UCSD-AML1 (cell line): Measurements from ENCODE around the gene OTX1.
A peak's percentile ranks its signal among the peaks of the same experiment; 100 is the strongest.
"Not testable (repeated sequence)": the region's sequence is repeated elsewhere in the genome, so short reads cannot be mapped to it uniquely, and the experiment has no call there.

Experiments
- DNase-seq: peaks from one replicate; lab custom pipeline; 2025; ENCODE audit not compliant: unreplicated experiment; lab: John Stamatoyannopoulos, UW

Gene OTX1

DNA sequence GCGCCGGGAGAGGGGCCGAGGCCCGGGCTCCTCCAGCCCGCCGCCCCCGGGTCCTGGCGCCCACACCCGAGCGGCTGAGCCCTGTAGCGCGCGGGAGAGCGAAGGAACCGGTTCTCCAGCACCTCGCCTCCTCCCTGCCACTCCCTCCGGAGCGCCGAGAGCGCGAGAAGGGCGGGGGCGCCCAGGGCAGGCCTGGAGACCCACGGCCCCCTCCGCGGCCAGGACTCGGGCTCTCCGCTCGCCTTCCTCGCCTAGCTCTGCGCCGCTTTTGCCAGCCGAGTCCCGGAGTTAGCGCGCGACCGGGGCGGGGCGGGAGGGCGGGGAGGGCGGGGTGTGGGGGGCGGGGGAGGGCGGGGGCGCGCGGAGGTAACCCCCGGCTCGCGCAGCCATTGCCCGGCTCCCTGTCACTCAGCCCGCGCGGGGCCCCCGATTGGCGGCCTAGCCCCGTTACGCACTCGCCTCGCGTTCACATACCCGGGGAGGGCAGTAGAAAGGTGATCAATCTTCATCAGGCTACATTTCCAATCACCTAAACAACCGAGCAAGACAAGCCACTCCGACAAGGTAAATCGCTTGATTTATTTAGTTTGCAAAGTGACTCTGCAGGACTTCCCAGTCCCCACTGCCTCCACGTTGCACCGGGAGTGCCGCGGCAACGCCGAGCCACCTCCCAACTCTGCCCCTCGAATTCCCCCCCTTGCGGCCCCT, at the start of gene OTX1:
OTX1 (plus strand) TSS at position 497 of the 708 bp plus-strand sequence. CDS start 2,161 bp downstream, outside the sequence.
- DNase-seq = peak; percentile 74

- DNase-seq = no peak
These were observed 49.1 kb upstream of the OTX1 start for GRCh38 chr2:63001576-63001975.

DNA sequence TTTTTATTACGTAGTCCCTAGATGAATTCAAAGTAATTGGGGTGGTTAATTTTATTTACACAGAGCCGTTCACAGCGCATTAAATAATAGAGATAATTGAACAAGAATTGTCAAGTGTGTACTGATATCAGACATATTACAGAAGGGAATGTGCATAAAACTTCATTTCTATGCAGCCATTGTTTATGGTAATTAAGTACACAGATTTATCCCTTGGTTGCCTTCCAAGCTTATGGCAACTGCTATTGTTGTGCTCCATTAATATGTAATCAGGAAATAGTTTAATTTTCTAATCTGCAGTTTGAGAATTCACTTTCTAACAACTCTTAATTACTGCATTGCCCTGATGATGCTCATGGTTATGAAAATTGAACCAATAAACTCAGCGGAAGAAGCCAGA, 47.3 kb upstream of the OTX1 start:
- DNase-seq = no peak

GRCh38 chr2:63007813-63008458, 42.7 kb upstream of the OTX1 start:
- DNase-seq = no peak

DNA sequence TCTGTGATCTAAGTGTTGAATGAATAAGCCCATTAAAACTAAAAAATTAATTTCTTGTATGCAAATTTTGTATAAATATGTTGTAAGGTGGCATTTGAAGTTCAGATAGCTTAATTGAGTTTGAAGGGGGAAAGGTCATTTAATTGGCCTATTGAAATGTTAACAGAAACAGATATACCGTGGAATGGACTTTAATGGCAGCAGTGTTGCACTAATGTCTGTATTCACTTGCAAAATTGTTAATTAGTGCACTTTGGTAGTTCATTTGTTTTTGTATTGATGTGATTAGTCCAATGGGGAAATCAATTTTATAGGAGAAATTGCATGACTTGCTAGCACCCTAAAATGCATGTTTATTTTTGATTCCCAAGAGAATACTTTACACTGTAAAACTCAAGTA, 41.8 kb upstream of the OTX1 start:
- DNase-seq = no peak

DNA sequence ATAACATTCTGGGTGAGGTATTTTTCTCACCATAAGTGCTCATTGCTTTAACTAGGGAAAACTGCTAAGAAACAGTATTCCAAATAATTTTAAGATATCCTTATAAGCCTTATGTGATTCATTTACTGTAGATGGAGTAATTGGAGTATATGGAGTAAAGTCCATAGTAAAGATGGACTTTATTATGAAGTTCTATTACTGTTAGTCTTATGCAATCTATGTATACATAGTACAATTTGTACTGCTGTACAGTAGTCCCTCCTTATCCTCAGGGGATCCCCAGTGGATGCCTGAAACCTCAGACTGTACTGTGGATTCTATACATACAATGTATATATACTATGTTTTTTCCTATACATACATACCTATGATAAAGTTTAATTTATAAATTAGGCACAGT, 41.1 kb upstream of the OTX1 start:
- no peak for DNase-seq

GRCh38 chr2:63012541-63012940, 38.1 kb upstream of the OTX1 start:
- DNase-seq = no peak

DNA sequence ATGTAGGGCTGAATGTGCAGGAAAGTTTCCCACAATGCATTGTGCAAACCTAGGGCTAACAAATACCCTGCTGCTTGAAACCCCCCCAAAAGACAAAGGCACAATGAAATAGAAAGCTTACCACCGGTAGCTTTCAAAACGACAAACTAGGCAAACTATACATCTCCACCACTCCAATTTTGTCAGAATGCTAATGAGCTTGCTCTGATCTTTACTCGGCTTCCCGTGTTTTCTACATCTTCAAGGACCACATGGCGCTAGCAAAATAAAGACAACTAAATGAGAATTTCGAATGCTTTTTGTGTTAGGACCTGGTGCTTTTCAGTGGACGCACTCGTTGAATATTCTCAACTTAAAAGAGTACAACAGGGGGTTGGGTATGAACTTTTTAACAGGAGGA, 37.2 kb upstream of the OTX1 start:
- no peak for DNase-seq

DNA sequence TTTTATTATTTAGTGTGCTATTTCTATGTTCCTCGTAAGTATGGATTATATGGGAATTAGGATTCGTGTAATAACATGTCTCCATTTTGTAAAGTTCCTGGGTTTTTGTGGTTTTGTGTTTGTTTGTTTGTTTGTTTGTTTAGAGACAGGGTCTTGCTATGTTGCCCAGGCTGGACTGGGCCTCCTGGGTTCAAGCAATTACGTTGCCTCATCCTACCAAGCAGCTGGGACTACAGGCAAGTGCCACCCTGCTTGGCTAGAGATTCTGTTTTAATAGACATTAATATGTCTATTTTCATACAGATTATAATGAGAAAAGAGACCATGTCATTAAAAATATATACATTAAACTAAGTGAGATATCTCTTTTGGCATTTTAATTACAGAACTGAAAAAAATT, 35.2 kb upstream of the OTX1 start:
- no peak for DNase-seq

GRCh38 chr2:63018439-63018838, 32.2 kb upstream of the OTX1 start:
- DNase-seq = no peak

DNA sequence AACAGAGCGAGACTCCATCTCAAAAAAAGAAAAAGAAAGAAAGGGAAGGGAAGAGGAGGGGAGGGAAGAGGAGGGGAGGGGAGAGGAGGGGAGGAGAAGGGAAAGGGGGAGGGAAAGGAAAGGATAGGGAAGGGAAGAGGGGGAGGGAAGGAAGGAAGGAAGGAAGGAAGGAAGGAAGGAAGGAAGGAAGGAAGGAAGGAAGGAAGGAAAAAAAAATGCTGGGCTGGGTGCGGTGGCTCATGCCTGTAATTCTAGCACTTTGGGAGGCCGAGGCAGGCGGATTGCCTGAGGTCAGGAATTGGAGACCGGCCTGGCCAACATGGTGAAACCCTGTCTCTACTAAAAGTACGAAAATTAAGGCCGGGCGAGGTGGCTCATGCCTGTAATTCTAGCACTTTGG, 30.9 kb upstream of the OTX1 start:
- not testable (repeated sequence) for DNase-seq

DNA sequence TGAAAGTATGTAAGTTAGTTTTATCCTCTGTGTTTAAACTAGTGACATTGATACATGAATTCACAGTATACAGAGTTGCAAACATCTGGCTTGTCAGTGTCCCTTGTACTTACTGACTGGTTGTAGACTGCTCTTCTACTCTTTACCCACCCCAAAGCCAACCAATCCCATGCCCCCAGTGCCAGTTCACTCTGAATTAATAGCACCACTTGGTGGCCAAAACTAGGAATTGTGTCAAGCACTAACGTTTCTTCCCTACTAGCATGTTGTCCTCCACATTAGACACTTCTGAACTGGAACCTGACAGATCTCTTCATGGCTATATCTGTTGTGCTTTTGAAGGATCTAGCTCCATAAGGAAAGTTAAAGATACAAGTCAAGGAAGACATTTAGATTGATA, 27.2 kb upstream of the OTX1 start:
- DNase-seq = peak; percentile 13

GRCh38 chr2:63027220-63027619, 23.4 kb upstream of the OTX1 start:
- DNase-seq = no peak

GRCh38 chr2:63029058-63029457, 21.6 kb upstream of the OTX1 start:
- no peak for DNase-seq

GRCh38 chr2:63034526-63034925, 16.1 kb upstream of the OTX1 start:
- DNase-seq = no peak

- no peak for DNase-seq
These were observed 15.5 kb upstream of the OTX1 start for GRCh38 chr2:63035169-63035568.

DNA sequence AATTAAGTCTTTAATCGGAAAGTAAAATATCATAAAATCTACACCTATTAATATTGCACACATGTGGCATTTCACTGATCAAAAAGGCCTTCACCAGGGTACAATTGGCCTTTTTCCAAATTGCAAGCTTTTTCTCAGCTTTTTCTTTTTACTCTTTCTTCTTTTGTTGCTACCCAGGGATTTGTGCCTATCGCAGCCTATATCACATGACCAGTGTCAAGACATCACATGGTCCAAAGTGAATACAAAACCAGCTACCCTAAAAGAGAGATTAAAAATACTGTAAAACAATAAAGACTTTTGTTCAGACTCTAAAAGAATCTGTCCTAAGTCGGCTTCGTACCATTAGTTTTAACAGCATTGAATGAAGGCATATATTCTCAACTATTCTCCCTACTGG, 15.0 kb upstream of the OTX1 start:
- DNase-seq = no peak

- DNase-seq = no peak
These were observed 12.6 kb upstream of the OTX1 start for GRCh38 chr2:63038034-63038433.

DNA sequence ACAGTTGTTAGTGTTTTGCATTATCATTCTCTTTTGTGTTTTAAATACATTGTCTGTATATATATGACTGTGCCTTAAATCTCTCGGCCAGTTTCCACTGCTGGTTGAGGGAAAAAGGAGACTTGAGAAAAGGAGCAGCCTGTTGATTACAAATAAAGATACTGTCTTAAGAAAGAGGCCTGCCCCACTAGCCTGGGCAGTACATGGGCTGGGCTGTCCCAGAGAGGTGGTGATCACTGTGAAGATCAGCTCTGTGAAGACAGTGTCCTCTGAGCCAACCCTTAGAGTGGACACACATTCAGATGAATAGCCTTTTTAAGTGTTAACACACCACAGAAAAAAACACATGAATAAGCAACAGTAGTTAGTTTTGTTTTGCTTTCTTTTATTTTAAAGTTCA, 10.0 kb upstream of the OTX1 start:
- no peak for DNase-seq

DNA sequence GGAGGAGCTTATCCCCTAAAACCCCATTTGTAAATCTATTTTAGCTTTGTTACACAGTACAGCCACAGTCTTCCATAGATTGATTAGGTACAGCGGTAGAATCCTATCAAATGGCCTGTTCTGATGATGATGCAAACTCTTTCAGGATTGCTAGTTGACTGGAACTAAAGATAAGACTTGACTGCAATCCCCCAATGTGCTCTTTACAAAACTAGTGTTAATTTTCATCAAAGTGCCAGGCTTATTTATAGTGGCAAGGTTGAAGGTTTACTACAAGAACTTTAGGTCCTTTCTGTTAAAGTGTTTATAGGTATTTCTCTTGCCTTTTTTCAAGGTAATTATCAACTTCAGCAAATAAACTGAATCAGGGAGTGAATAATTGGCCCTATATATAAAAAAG, 9.0 kb upstream of the OTX1 start:
- no peak for DNase-seq

DNA sequence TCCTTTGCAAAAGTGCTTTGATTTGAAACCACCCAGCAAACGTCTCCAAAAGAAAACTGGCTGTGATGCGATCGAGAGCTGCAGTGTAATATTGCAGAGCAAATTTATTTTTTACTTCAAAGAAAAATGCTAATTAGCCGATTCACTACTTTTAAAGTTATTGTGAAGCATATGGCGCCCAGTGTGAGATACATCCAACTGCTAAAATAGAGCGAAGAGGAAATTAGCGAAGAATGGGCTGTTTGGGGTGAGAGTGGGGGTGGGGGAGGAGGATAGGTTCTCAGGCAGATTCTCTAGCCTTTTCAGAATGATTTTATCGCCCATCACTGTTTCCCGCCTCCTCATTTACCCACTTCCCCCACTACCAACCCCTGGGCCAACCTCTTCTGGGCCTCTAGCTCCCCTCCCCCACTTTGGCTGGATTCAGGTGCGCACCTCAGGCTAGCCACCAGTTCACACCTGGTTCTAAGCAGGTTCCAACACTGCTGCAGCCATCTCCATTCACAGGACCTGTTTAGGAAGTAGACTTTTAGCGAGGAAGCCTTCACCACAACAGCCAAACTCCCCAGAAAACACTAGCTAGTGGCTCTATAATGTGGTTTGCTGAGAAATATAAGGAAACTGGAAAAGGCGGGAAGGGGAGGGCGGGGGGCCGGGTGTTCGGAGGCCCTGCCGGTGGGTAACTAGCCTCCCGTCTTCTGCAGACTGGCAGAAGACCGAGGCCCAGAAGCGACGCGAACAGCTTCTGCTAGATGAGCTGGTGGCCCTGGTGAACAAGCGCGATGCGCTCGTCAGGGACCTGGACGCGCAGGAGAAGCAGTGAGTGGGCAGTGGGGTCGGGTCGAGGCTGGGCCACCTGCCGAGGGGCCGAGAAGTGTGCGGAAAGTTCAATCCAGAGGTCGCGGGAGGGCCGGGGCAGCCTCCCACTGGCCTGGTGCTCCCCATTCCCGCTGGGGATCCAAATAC, 6.0 kb upstream of the OTX1 start:
- no peak for DNase-seq

GRCh38 chr2:63046552-63046951, 4.1 kb upstream of the OTX1 start:
- DNase-seq = no peak
